ENCODE data around the gene PIEZO2. TPM values are rescaled to one million over a fixed set of nuclear protein-coding genes. Genes with fewer than 3 reads are reported as not detected.

PIEZO2 gene
- total and polyA plus RNA-seq, 2 of the 8 experiments (the other 6 are each of a cell fraction or from before 2014, with no cell fraction given): 4.7 to 16.5 TPM

GRCh38 chr18:10804126-10804525 is 345.2 kb downstream of the PIEZO2 start:
- Histone ChIP-seq H2AFZ (ENCODE audit: low read length) (no peak overlapping the region), H2BK12ac (ENCODE audit: low read depth, low read length) (no peak overlapping the region), H3K18ac (ENCODE audit: extremely low read depth, low read length) (no peak overlapping the region), H2BK5ac (ENCODE audit: low read depth, low read length) (no peak overlapping the region), H3K79me2 (ENCODE audit: control insufficient read depth in 1 of 2, insufficient read depth in 2 of 2, low read length in 2 of 2) (no peaks in the 10 kb centered on the region), H3K4ac (replicated peaks; ENCODE audit: insufficient read length, low read depth, low read length) (no peak overlapping the region), H3K14ac (ENCODE audit: insufficient read length) (no peak overlapping the region), H3K79me1 (ENCODE audit: low read depth, low read length) (no peaks in the 10 kb centered on the region), H3K56ac (replicated peaks; ENCODE audit: insufficient read length, low read depth, low read length) (no peak overlapping the region), H3K4me2 (ENCODE audit: insufficient read depth in 1 of 2, low read depth in 2 of 2, low read length in 2 of 2) (no peak overlapping the region), H4K8ac (ENCODE audit: extremely low read depth, insufficient read depth, low read length) (no peak overlapping the region), H3K9ac (replicated peaks in 1 of 4; ENCODE audit: extremely low read depth in 1 of 4, low read depth in 3 of 4, low read length in 3 of 4) (no peak overlapping the region), H4K91ac (replicated peaks; ENCODE audit: insufficient read length, low read length) (no peak overlapping the region), H2BK20ac (ENCODE audit: low read length) (no peak overlapping the region), H3K4me3 (ENCODE audit: extremely low read depth in 1 of 4, insufficient read depth in 2 of 4, low read depth in 3 of 4, low read length in 4 of 4) (no peak overlapping the region), H3K27ac (ENCODE audit: low read depth, low read length) (no peak overlapping the region), H3K36me3 (ENCODE audit: control insufficient read depth in 2 of 4, insufficient read depth in 4 of 4, low read length in 3 of 4) (no peaks in the 10 kb centered on the region), H3K23me2 (ENCODE audit: low read depth, low read length) (no peaks in the 10 kb centered on the region), H3K9me3 (ENCODE audit: insufficient read depth in 2 of 2, low read depth in 1 of 2, low read length in 1 of 2) (no peaks in the 10 kb centered on the region), H2AK5ac (ENCODE audit: low read depth, low read length) (no peak overlapping the region), H3K27me3 (replicated peaks in 1 of 4; ENCODE audit: control insufficient read depth in 3 of 4, extremely low read depth in 1 of 4, insufficient read depth in 3 of 4, low read length in 3 of 4) (no peaks in the 10 kb centered on the region), H3K4me1 (replicated peaks in 1 of 4; ENCODE audit: control insufficient read depth in 3 of 4, insufficient read depth in 4 of 4, low read length in 3 of 4) (0 out of 7 replicates have a peak, but pooled peaks cover 0 to 3% (median 0%) of the 10 kb centered on the region in 4 experiments), H2BK120ac (replicated peaks; ENCODE audit: low read depth, low read length) (no peak overlapping the region), H3K23ac (ENCODE audit: insufficient read length) (no peak overlapping the region), H4K5ac (ENCODE audit: insufficient read length, low read depth, low read length) (no peak overlapping the region), H4K20me1 (replicated peaks in 1 of 2; ENCODE audit: control insufficient read depth in 1 of 2, insufficient read depth in 2 of 2, low read length in 2 of 2) (no peaks in the 10 kb centered on the region), H2BK15ac (ENCODE audit: low read length) (no peak overlapping the region; the same call in 1 of the 2 replicates)
- ChIA-PET POLR2A (ENCODE audit: partially characterized antibody) (no interaction called here), CTCF (ENCODE audit: partially characterized antibody) (interaction anchor here (0.9 kb wide), 1 partner anchor 47 kb away, joined by 4 read pairs; no protein-coding TSS in a partner anchor)
- WGBS, 2 experiments (ENCODE audit: extremely low coverage in 1 of 2, insufficient coverage in 1 of 2, insufficient read length in 1 of 2, insufficient replicate concordance in 2 of 2, low coverage in 1 of 2, low lambda C conversion rate in 2 of 2, missing lambda C conversion rate in 1 of 2): 92% methylated on average over 9 of the region's 9 CpGs; no CpG with 5 or more reads in 1 of the 2 experiments
- FAIRE-seq (no peak), DNase-seq (ENCODE audit: low read depth in 1 of 2, low spot score in 2 of 2) (no peak)
- TF ChIP-seq SIN3A (conservative IDR thresholded peaks at IDR 0.05 in 1 of 2, IDR thresholded peaks at IDR 0.05 in 1 of 2; ENCODE audit: low read depth in 1 of 2, low read length in 2 of 2): no peak
- no peak for TF ChIP-seq TCF12 (IDR thresholded peaks at IDR 0.05; ENCODE audit: low read depth, low read length)
- TF ChIP-seq SAP30 (IDR thresholded peaks at IDR 0.05; ENCODE audit: insufficient read depth, insufficient replicate concordance, low read length): no peak
- no peak for TF ChIP-seq RAD21 (IDR thresholded peaks at IDR 0.05 in 1 of 2, conservative IDR thresholded peaks at IDR 0.05 in 1 of 2; ENCODE audit: low read depth in 2 of 2, low read length in 2 of 2)
- TF ChIP-seq KDM1A (IDR thresholded peaks at IDR 0.05; ENCODE audit: borderline replicate concordance, low read length): no peak
- no peak for TF ChIP-seq CTBP2 (IDR thresholded peaks at IDR 0.05; ENCODE audit: borderline replicate concordance, insufficient read depth, insufficient read length, low read length)
- TF ChIP-seq SP1 (IDR thresholded peaks at IDR 0.05; ENCODE audit: low read depth, low read length): no peak
- TF ChIP-seq, protein P1, sequence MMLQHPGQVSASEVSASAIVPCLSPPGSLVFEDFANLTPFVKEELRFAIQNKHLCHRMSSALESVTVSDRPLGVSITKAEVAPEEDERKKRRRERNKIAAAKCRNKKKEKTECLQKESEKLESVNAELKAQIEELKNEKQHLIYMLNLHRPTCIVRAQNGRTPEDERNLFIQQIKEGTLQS (IDR thresholded peaks at IDR 0.05; ENCODE audit: insufficient read depth, low read depth, low read length): no peak
- TF ChIP-seq, protein P2, sequence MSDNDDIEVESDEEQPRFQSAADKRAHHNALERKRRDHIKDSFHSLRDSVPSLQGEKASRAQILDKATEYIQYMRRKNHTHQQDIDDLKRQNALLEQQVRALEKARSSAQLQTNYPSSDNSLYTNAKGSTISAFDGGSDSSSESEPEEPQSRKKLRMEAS (IDR thresholded peaks at IDR 0.05): no peak
- TF ChIP-seq CHD1 (IDR thresholded peaks at IDR 0.05; ENCODE audit: low read depth, low read length): no peak
- TF ChIP-seq, protein P3, sequence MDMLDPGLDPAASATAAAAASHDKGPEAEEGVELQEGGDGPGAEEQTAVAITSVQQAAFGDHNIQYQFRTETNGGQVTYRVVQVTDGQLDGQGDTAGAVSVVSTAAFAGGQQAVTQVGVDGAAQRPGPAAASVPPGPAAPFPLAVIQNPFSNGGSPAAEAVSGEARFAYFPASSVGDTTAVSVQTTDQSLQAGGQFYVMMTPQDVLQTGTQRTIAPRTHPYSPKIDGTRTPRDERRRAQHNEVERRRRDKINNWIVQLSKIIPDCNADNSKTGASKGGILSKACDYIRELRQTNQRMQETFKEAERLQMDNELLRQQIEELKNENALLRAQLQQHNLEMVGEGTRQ (IDR thresholded peaks at IDR 0.05; ENCODE audit: low read length): no peak
